Stimulated activated memory B cell treated with anti-CD40 and anti-IgM and Interleukin-4, amounts not matched to agents 10 μg/mL and 1 μg/mL and 100 μg/mL, for 72 hours (primary cell): Measurements from ENCODE around the gene AGPAT1.
A peak's percentile ranks its signal among the peaks of the same experiment; 100 is the strongest.

Source experiments
- ATAC-seq: fragments of 150-1000 bp; cut with Tn5 transposase; 2 replicates; pipeline ENCODE4 v1.10.0; 2021
- H3K27ac Mint-ChIP-seq: one replicate; pipeline ENCODE4 v1.8.0; 2022; ENCODE audit warnings: mild to moderate bottlenecking, mixed read lengths
- H3K27me3 Mint-ChIP-seq: one replicate; pipeline ENCODE4 v1.8.0; 2022; ENCODE audit warnings: mixed read lengths
- H3K36me3 Mint-ChIP-seq: one replicate; pipeline ENCODE4 v1.8.0; 2022; ENCODE audit warnings: mixed read lengths
- H3K4me1 Mint-ChIP-seq: one replicate; pipeline ENCODE4 v1.8.0; 2022; ENCODE audit warnings: mixed read lengths
- H3K4me3 Mint-ChIP-seq: one replicate; pipeline ENCODE4 v1.8.0; 2022; ENCODE audit warnings: mild to moderate bottlenecking, moderate library complexity, mixed read lengths
- H3K9me3 Mint-ChIP-seq: one replicate; pipeline ENCODE4 v1.8.0; 2022; ENCODE audit warnings: mixed read lengths

The AGPAT1 gene

GRCh38 chr6:32132110-32132509 is 43.8 kb downstream of the AGPAT1 start:
- Mint-ChIP-seq H3K9me3 (no peaks in the 10 kb centered on the region), H3K36me3 (no peaks in the 10 kb centered on the region), H3K27ac (no peak overlapping the region), H3K4me1 (peaks cover 35% of the 10 kb centered on the region), H3K27me3 (no peaks in the 10 kb centered on the region), H3K4me3 (no peak overlapping the region)
- no peak for ATAC-seq

GRCh38 chr6:32131439-32131948 is 44.4 kb downstream of the AGPAT1 start:
- peak overlapping the region; percentile 32 for H3K4me3 Mint-ChIP-seq
- no peak for ATAC-seq
- peaks cover 41% of the 10 kb centered on the region for H3K4me1 Mint-ChIP-seq
- H3K9me3 Mint-ChIP-seq, result no peaks in the 10 kb centered on the region
- H3K36me3 Mint-ChIP-seq, result peaks cover 6% of the 10 kb centered on the region
- no peak overlapping the region for H3K27ac Mint-ChIP-seq
- no peaks in the 10 kb centered on the region for H3K27me3 Mint-ChIP-seq

GRCh38 chr6:32129297-32130088 is 46.4 kb downstream of the AGPAT1 start:
- ATAC-seq, result no peak
- H3K9me3 Mint-ChIP-seq, result no peaks in the 10 kb centered on the region
- no peaks in the 10 kb centered on the region for H3K27me3 Mint-ChIP-seq
- H3K27ac Mint-ChIP-seq, result peak overlapping the region; percentile 83
- peaks cover 53% of the 10 kb centered on the region for H3K4me1 Mint-ChIP-seq
- H3K4me3 Mint-ChIP-seq, result peak overlapping the region; percentile 95
- peaks cover 19% of the 10 kb centered on the region for H3K36me3 Mint-ChIP-seq

- no peaks in the 10 kb centered on the region for H3K27me3 Mint-ChIP-seq
- H3K9me3 Mint-ChIP-seq, result no peaks in the 10 kb centered on the region
- peak overlapping the region; percentile 100 for H3K4me3 Mint-ChIP-seq
- no peak for ATAC-seq
- peak overlapping the region; percentile 98 for H3K27ac Mint-ChIP-seq
- peaks cover 59% of the 10 kb centered on the region for H3K4me1 Mint-ChIP-seq
- H3K36me3 Mint-ChIP-seq, result peaks cover 26% of the 10 kb centered on the region
Observed at GRCh38 chr6:32128751-32129296, 47.1 kb downstream of the AGPAT1 start.

GRCh38 chr6:32127717-32128592 is 47.9 kb downstream of the AGPAT1 start, which contains the start of gene ATF6B:
TSS of gene ATF6B (minus strand) at chr6:32128246. CDS start at chr6:32128207, 39 bp downstream.
- ATAC-seq, result peak; percentile 98
- Mint-ChIP-seq H3K4me3 (peak within 1 kb of the TSS; percentile 100), H3K27me3 (no peaks in the 10 kb centered on the region), H3K36me3 (peaks cover 30% of the 10 kb centered on the region), H3K4me1 (peaks cover 59% of the 10 kb centered on the region), H3K9me3 (no peaks in the 10 kb centered on the region), H3K27ac (peak within 1 kb of the TSS; percentile 98)

GRCh38 chr6:32127409-32127716 is 48.5 kb downstream of the AGPAT1 start:
- H3K4me1 Mint-ChIP-seq, result peaks cover 59% of the 10 kb centered on the region
- H3K36me3 Mint-ChIP-seq, result peaks cover 30% of the 10 kb centered on the region
- ATAC-seq, result no peak
- peak overlapping the region; percentile 100 for H3K4me3 Mint-ChIP-seq
- peak overlapping the region; percentile 98 for H3K27ac Mint-ChIP-seq
- no peaks in the 10 kb centered on the region for H3K27me3 Mint-ChIP-seq
- no peaks in the 10 kb centered on the region for H3K9me3 Mint-ChIP-seq

GRCh38 chr6:32126880-32127279 is 49.0 kb downstream of the AGPAT1 start:
- peak overlapping the region; percentile 98 for H3K27ac Mint-ChIP-seq
- H3K9me3 Mint-ChIP-seq, result no peaks in the 10 kb centered on the region
- no peaks in the 10 kb centered on the region for H3K27me3 Mint-ChIP-seq
- no peak for ATAC-seq
- peaks cover 35% of the 10 kb centered on the region for H3K36me3 Mint-ChIP-seq
- H3K4me1 Mint-ChIP-seq, result peaks cover 59% of the 10 kb centered on the region
- H3K4me3 Mint-ChIP-seq, result peak overlapping the region; percentile 100

- Mint-ChIP-seq H3K36me3 (peaks cover 64% of the 10 kb centered on the region), H3K4me3 (no peak overlapping the region), H3K9me3 (no peaks in the 10 kb centered on the region), H3K4me1 (peaks cover 49% of the 10 kb centered on the region), H3K27me3 (no peaks in the 10 kb centered on the region), H3K27ac (no peak overlapping the region)
- no peak for ATAC-seq
Observed at GRCh38 chr6:32123681-32124080, 52.2 kb downstream of the AGPAT1 start.

- peaks cover 71% of the 10 kb centered on the region for H3K36me3 Mint-ChIP-seq
- H3K27ac Mint-ChIP-seq, result no peak overlapping the region
- H3K4me3 Mint-ChIP-seq, result no peak overlapping the region
- H3K27me3 Mint-ChIP-seq, result no peaks in the 10 kb centered on the region
- H3K4me1 Mint-ChIP-seq, result peaks cover 23% of the 10 kb centered on the region
- no peak for ATAC-seq
- H3K9me3 Mint-ChIP-seq, result no peaks in the 10 kb centered on the region
Observed at GRCh38 chr6:32120573-32121059, 55.3 kb downstream of the AGPAT1 start.

- H3K4me1 Mint-ChIP-seq, result peaks cover 15% of the 10 kb centered on the region
- peak; percentile 89 for ATAC-seq
- H3K9me3 Mint-ChIP-seq, result no peaks in the 10 kb centered on the region
- H3K27ac Mint-ChIP-seq, result no peak overlapping the region
- H3K27me3 Mint-ChIP-seq, result no peaks in the 10 kb centered on the region
- H3K4me3 Mint-ChIP-seq, result no peak overlapping the region
- peaks cover 74% of the 10 kb centered on the region for H3K36me3 Mint-ChIP-seq
Observed at GRCh38 chr6:32118782-32119628, 56.9 kb downstream of the AGPAT1 start.
